Measurements from ENCODE around the gene CFH.
"Not testable (repeated sequence)": the region's sequence is repeated elsewhere in the genome, so short reads cannot be mapped to it uniquely, and the experiment has no call there.

The CFH gene

DNA sequence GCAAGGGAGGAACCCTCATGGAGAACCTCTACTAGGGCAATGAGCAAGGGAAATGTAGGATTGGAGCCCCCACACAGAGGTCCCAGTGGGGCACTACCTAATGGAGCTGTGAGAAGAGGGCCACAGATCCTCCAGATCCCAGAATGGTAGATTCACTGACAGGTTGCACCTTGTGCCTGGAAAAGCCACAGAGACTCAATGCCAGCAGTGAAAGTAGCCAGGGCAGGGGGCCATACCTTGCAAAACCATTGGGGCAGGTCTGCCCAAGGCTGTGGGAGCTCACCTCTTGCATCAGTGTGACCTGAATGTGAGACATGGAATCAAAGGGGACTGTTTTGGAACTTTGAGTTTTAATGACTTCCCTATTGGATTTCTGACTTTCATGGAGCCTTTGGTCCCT is 17.9 kb downstream of the CFH start:
- no peak for DNase-seq

DNA sequence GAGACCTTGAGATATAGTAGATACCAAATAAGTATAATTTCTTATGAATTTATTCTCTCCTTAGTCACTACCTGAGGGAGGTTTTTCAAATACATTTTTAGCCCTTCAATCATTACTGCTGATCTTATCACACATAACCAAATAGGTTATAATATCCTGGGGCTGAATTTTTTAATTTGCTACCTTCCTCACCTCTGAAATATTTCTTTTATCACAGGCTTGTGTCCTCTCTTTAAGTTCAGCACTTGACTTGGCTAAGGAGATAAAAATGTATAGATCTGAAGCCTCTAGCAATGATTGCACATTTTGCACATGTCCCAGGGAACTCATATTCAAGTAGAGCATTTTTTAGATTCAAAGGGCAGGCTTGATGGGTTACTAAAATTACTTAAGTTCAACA is 23.1 kb downstream of the CFH start:
- no peak for DNase-seq

DNA sequence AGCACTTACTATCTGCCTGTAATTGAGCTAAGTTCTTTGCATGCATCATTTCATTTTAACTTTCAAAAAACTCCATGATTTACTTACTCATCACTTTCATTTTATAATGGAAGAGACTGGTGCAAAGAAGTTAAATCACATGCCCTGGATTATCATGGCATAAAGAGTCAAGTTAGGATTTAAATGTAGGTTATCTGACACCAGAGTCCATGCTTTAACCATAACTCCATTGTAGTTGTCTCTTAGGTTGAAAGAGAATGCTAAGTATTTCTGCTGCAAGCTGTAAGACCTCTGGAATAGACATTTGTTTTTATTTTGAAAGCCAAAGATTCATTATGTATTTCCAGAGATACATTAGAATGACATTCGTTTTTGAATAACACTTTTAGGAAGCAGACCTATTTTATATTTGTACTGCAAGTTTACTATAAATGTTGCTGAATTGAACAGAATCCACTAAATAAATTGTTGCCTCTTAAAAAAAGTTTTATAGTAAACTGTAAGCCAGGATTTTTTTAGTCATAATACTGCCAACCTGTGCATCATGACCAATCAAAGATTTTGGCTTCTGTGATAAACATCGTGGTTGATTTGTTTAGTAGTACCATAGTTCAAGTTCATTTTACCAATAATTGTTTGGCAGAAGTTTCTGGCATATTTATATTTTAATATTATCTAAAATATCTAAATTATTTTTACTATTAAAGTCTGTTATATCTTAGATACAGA is 26.1 kb downstream of the CFH start:
- DNase-seq = no peak

DNA sequence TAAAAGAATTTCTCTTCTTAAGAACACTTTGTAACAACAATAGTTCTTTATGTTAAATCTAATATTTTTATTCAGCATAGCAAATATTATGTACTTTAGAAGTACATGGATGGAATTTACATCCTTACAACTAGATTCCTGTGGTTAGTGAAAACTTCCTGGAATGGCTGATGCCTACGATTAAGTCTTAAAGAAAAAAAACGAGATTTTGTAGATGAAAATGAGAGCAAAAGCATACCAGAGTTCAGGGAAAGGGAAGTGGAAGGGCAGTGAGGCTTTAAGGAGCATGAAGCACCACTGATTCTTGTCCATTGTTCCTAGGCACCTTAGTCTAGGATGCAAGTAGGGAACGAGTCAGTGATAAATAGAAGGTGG is 26.7 kb downstream of the CFH start:
- no peak for DNase-seq

DNA sequence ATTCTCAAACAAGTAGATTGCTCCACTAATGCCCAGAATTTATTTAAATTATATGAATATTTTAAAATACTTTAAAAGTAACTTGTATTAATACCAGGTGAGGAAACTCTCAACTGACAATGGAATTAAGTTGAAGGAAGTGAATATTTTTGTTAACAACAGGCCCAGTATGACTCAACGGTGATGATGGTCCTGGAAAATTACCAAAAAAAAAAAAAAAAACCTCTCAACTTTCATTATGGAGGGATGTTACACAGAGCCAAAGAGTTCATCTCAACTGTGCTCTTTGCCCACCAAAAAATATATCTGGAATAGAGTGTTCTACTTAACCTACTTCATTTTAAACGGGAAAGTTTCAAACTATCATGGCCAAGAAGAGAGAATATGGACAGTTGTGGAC is 28.3 kb downstream of the CFH start:
- no peak for DNase-seq

DNA sequence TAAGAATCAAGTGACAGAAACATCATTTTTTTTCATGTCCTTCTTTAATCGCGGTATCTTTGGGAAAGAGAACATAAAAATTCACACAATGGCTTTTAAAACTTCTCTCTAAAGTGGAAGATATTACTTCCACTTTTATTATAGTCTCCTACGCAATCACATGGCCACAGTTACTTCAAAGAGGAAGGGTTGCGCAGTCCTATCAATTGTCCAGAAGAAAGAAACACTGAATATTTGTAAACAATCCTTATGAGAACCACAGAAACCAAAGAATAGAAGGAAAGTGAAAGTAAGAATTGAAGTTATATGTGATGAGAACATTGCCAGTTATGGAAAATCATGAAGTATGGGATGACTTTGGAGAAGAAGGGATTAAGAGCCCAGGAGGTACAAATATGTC is 32.6 kb downstream of the CFH start:
- DNase-seq = no peak

DNA sequence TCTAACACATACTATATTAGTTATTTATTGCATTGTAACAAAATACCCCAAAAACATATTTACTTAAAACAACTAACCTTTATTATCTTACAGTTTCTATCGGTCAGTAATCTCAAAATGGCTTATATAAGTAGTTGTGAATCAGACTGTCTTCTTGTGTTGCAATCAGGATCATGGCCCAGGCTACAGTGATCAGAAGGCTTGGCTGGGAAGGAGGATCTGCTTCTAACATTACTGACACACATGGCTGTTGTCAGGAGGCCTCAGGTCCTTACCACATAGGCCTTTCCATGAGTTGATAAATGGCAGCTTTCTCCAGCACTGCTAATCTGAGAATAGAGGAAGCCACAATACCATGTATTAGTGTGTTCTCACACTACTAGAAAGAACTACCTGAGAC is 33.7 kb downstream of the CFH start:
- no peak for DNase-seq

DNA sequence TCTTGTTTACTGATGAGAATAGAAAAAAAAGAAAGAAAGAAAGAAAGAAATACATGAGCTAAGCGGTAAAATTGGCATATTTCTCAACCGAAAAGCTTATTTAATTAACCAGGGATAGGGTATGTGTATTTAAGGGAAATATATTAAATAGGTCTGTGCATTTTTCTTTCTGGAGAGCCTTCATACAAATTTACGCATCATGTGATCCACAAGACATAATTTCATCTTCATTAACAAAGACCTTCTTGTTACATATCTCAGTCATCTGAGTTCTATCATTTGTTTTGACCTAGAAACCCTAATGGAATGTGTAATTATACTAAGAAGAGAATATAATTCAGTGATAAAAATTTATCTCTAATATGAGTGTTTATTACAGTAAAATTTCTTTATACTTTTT is 37.2 kb downstream of the CFH start:
- DNase-seq = no peak

DNA sequence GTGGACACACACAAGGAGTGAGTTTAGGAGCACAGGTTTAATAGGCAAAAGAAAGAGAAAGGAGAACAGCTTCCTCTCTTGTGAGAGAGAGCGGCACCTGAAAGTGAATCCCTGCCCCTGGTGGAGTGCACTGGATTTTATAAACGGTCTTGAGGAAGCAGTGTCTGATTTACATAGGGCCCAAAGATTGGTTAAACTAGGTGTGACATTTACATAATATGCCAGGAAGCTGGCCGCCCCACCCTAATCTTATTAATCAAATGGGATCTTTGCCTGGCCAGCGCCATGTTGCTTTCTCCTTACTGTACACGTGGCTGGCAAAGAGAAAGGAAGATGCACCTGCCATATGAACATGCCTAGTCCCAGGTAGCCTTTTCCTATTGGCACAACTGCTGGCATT is 38.7 kb downstream of the CFH start:
- DNase-seq = no peak

DNA sequence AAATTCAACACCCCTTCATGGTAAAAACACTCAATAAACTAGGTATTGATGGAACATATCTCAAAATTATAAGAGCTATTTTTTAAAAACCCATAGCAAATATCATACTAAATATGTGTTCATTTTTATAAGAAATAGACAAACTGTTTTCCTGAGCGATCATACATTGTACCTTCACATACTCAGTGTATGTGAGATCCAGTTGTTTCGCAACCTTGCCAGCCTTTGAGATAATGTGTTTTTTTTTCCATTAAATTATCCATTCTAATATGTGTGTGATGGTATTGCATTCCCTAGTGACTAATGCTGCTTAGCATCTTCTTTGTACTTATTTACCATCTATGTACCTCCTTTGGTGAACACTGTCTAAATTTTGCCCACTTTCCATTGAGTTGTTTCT is 47.1 kb downstream of the CFH start:
- no peak for DNase-seq

DNA sequence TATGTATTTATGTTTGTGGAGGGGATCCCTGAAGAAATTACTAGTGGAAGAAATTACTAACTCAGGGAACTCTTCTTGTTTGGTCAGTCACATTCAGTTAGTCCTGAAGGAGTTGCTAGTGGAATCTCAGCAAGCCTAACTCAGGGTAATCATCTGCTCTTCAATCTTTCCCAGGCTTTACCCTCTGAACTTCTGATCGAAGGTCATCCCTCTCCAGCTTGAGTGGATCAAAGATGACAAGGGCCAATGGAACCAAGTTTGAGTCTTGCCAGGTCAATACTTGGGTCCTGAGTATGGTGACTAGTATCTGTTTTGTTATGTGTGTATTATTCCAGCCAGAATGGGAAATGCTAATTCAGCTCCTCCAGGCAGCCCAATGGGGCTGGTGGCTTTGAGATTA is 49.3 kb downstream of the CFH start:
- DNase-seq = no peak

DNA sequence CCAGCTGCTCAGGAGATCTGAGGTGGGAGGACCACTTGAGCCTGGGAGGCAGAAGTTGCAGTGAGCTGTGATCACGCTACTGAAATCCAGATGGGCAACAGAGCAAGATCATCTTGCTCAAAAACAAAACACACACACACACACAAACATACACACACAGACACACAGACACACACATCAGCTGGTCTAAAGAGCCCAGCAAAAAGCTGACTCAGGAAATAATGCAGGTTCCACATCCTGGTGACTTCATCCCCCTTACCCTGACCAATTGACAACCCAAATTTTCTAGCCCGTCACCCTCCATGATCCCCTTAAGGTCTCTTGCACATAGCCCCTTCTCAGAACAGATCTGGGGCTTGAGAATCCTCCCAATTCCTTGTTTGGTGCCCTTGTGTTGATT is 58.0 kb downstream of the CFH start:
- not testable (repeated sequence) for DNase-seq

DNA sequence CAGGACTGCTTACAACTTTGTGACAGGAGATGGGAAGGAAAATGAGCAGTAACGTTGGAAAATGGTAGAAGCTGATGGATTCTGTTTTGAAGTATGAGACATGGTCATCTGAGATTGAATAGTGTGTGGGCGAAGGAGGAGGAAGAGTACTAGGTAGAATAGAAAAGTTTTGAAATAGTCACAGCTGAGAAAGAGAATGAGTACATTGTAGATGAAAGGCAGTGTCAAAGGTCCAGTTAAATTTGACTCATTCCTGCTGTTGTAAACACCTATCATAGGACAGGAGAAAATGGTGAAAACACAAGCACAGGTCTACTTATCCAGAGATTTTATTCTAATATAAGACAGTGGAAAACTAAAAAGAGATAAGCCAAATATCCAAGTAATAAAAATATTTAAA is 66.0 kb downstream of the CFH start:
- no peak for DNase-seq

DNA sequence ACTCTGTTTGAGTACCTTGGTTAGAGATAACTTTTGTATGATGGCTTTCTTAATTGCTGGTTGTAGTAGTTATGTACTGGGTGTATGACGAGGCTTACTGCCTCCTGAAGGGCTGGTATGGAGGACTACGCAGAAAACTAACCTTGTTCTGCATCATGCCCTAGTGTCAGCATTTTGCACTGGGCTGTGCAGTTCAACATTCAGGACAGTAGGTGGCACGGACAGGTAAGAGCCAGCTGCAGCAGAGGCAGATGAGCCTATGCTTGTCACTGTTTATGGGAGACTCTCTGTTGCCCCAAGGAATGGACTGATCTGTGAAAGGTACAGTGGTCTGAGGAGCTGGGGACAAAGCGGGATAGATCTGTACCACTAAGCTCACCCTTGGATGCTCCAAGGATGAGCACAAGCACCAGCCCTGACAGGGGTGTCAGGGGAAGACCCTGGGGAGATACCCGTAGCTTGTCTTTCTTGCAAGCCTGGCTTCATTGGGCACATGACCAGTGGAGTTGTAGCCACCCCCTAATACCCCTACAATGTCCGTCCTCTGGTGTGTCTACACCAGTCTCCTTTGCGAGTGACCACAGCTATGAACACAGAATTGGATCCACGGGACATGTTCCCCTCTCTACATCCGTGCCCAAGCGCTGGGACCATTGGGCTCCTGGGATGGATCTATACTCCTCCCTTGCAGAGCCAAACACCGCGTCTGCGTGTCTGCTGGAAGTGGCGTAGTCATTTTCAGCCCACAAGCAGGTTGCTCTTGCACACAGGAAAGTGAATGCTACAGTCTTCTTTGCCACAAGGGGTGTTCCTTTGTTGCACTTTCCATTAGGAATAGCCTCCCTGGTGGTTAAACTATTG is 71.7 kb downstream of the CFH start:
- DNase-seq = peak; percentile 21

DNA sequence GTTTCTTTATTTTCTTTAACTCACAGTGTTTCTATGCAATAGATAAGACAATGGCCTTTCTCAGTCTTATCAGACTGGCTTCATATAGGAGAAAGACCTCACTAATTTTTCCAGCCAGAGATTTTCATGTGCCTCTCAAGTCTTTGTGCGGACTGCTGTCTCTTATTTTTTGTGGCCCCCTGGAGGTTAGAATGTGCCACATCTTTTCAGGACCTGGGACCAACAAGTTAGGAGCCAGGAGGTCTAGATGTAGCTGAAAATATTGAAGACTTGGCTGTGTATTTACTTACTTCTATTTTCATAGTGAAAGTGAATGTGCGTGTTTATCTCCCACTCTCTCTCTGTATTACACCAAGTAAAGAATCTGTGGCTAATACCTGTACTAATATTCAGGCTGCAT is 80.7 kb downstream of the CFH start:
- no peak for DNase-seq

DNA sequence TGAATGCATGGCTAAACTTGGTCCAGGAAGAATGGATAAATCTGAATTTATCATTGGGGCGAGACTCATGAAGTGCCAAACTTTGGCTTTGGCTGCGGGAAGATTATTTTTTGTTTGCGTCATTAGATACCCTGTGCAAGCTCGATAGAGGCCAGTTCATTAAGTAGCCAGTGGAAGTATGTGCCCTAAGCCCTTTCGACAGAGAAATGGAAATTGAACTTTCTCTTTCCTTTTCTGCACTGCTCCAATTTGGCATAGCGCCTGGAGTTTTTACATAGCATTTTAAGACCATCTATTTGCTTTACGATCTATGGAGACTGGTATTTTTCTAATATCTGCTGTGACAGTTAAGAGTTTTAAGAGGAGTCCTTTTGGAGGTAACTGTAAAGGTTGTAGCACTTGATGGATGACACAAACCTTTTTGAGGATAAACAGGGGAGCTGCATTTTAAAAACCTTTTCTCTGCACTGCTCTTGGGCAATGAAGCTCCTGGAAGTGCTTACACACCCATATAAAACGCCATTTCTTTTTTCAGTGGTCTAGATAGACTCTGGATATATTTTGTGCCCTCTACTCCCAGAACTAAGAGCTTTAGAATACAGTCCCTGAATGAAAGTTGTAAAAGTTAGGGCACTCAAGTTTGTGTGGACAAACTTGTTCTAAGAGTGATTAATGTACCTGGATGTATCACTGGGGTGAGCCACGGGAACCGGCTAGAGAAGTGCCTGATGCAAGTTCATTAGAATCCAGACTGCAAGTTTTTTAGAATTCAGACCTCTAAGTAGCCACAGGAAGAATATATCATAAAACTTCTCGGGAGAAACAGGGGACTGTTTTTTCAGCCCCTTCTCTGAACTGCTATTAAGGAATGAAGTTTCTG is 81.5 kb downstream of the CFH start:
- DNase-seq = no peak

DNA sequence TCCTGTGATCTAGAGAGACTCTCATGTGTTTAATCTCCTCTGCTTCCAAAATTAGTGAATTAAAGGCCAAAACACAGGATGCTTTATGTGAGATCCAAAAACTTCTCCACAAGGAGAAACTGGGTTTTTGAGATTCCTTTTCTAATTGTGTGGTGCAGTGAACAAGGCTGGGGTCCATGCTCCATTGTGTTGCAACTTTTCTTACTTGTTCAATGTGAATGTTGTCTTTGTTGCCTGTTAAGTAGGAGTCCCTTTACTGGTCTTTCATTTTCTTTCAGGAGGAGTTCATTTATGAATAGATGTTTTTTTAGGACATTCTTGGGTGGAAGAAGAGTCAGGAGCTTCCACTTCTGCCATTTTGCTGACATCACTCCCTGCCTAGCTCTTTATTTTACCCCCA is 82.2 kb downstream of the CFH start:
- no peak for DNase-seq

DNA sequence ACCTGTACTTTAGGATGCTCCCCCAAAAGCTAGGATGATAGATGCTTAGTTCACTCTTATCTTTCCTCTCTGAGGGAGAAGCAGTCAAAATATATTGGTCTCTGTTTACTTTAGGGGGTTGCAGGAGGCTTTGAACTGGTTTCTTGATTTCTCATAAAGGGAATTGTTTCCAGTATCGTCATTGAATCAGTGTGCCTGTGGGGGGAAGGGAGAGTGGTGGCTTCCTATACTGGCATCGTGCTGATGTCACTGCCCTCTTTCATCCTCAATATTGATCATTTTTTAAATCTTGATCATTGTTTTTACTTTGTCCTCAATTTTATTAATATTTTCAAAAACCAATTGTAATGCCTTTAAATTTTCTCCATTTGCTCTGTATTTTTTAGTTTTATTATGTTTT is 82.6 kb downstream of the CFH start:
- DNase-seq = no peak

DNA sequence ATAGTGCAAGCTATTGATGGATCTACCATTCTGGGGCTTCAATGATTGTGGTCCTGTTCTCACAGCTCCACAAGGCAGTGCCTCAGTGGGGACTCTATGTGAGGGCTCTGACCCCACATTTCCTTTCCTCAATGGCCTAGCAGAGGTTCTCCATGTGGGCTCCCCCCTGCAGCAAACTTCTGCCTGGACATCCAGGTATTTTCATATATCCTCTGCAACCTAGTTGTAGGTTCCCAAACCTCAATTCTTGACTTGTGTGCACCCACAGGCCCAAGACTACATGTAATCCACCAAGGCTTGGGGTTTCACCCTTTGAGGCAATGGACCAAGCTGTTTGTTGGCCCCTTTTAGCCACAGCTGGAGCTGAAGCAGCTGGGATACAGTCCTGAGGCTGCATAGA is 86.9 kb downstream of the CFH start:
- DNase-seq = no peak

DNA sequence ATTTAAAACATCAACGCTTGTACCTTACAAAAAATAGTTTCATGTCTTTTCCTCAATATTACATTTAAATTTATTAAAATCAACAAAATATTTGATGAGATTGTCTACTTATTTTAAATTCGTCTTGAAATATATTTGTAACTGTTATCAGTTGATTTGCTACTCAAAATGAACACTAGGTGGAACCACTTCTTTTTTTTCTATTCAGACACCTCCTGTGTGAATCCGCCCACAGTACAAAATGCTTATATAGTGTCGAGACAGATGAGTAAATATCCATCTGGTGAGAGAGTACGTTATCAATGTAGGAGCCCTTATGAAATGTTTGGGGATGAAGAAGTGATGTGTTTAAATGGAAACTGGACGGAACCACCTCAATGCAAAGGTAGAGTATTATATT is 91.4 kb downstream of the CFH start:
- peak; percentile 65 for DNase-seq

DNA sequence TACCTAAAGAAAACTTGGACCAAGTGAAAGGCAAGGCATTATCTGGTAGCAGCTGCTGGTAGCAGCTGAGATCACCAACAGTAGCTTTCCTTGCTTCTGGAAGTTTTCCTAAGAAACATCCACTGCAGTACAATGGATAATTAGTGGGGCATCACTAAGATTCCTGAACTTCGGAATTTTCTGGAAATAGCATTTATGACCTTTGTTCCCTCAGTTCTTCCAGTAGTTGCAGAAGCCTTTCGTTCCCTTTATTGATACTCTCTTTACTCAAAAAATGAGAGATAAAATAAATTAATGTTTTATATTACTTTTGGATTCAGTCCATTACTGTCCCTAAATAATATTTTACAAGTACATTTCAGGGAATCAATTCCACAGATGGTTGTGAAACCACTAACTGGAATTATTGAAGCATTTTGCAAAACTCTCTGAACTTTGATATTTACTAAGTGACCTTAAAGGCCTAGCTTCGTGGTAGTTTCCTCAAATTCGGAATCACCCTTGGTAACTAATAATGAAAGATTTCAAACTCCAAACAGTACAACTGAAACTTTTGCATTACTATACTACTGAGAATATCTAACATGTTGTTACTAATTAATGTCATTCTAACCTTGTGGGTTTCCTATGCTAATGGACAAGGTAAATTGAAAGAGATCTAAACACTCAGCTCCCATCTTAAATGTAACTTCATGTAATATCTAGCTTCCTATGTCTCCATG is 113.3 kb downstream of the CFH start:
- not testable (repeated sequence) for DNase-seq

DNA sequence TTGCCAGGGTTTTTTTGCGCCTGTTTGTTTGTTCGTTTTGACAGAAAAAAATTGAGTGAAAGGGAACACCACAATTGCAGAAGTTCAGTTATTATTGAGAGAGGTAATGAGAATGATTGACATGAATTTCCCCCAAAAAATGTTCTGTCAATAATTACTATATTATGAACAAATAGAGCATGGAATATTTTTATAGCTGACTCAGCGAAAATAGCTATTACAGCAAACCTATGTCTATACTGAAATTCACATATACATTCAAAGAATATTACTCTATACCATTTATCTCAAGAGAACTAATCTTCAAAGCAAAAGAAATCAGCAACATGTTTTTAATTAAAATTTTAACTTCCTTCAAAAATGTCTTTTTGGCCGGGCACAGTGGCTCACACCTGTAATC is 118.0 kb downstream of the CFH start:
- DNase-seq = not testable (repeated sequence)

DNA sequence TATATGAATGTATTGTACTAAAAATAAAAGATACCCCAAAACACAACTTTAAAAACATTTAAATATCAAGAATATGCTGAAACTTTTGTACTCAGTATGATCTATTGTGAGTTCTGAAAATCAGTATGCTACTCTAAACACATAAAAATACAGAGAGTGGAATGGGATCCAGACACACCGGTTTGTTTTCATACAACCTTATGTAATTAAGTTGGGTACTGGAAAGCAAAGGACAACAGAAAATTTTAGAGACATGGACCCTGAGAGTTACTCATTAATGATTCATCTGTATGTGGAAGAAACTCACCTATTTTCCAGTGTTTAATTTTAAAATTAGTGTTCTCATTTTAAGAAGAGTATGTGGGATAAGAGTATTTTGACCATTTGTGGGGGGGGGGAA is 121.9 kb downstream of the CFH start:
- no peak for DNase-seq
